NCI-H146 (cell line): ENCODE results near the gene KCNG1.
"Not testable (repeated sequence)": the region's sequence is repeated elsewhere in the genome, so short reads cannot be mapped to it uniquely, and the experiment has no call there.

Experiments used
- DNase-seq: peaks from one replicate; lab custom pipeline; 2025; lab: John Stamatoyannopoulos, UW

The KCNG1 gene, protein sequence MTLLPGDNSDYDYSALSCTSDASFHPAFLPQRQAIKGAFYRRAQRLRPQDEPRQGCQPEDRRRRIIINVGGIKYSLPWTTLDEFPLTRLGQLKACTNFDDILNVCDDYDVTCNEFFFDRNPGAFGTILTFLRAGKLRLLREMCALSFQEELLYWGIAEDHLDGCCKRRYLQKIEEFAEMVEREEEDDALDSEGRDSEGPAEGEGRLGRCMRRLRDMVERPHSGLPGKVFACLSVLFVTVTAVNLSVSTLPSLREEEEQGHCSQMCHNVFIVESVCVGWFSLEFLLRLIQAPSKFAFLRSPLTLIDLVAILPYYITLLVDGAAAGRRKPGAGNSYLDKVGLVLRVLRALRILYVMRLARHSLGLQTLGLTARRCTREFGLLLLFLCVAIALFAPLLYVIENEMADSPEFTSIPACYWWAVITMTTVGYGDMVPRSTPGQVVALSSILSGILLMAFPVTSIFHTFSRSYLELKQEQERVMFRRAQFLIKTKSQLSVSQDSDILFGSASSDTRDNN

GRCh38 chr20:51022803-51023616, at the start of gene KCNG1:
Gene KCNG1, minus strand, starts transcription at chr20:51023107. Its CDS starts 12,769 bp downstream, at chr20:51010338.
- DNase-seq = peak; percentile 8

GRCh38 chr20:51070621-51071020, 47.7 kb upstream of the KCNG1 start:
- no peak for DNase-seq

GRCh38 chr20:51067792-51068191, 44.9 kb upstream of the KCNG1 start:
- no peak for DNase-seq

DNA sequence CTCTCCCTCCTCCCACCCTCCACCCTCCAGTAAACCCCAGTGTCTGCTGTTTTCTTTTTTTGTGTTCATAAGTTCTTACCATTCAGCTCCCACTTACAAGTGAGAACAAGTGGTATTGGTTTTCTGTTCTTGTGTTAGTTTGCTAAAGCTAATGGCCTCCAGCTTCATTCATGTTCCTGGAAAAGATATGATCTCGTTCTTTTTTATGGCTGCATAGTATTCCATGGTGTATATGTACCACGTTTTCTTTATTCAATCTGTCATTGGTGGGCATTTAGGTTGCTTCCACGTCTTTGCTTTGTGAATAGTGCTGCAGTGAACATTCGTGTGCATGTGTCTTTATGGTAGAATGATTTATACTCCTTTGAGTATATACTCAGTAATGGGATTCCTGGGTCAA, 42.7 kb upstream of the KCNG1 start:
- DNase-seq = no peak

GRCh38 chr20:51064137-51064536, 41.2 kb upstream of the KCNG1 start:
- DNase-seq = no peak

GRCh38 chr20:51062065-51062464, 39.2 kb upstream of the KCNG1 start:
- DNase-seq = no peak

- DNase-seq = no peak
These were observed 38.6 kb upstream of the KCNG1 start for GRCh38 chr20:51061418-51062045.

- DNase-seq = no peak
These were observed 37.4 kb upstream of the KCNG1 start for GRCh38 chr20:51060301-51060700.

DNA sequence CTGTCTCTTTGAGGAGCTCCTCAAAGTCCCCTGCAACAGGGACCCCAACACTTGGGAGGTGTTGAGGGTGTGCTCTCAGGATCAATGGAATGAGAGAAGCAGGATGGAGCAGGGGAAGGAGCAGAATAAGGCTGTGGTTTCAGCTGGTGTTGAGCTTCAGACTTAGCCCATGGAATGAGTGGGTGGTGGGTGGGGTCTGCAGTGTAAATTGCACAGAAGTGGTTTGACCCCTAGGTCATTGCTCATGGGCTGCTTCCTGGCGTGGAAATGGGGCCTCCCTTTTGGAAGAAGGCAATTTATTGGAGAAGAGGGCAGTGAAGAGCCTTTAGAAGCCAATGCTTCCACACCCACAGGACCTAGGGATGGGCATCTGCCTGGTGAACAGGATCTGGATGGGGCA, 37.0 kb upstream of the KCNG1 start:
- no peak for DNase-seq

DNA sequence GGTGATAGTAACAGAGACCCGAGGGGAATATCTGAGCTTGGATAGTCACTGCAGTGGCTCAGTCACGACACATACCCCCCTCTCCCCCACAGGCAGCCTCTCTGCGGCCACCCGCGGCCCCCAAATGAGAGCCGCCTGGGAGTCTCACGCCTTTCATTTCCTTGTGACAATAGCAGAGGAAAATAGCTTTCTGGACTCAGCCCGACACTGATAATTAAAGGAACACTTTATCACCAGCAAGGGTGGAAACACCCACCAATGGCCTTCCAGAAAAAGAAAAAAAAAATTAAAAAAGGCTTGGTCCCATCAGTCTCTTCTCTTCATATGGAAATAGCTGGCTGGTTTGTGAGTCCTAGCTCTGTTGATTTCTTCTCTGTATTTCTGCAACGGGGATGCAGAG, 35.1 kb upstream of the KCNG1 start:
- DNase-seq = no peak

- DNase-seq = no peak
These were observed 31.3 kb upstream of the KCNG1 start for GRCh38 chr20:51054233-51054632.

- DNase-seq = no peak
These were observed 27.7 kb upstream of the KCNG1 start for GRCh38 chr20:51050531-51051075.

GRCh38 chr20:51046021-51046985, 23.4 kb upstream of the KCNG1 start:
- DNase-seq = no peak

GRCh38 chr20:51045492-51045891, 22.6 kb upstream of the KCNG1 start:
- DNase-seq = not testable (repeated sequence)

DNA sequence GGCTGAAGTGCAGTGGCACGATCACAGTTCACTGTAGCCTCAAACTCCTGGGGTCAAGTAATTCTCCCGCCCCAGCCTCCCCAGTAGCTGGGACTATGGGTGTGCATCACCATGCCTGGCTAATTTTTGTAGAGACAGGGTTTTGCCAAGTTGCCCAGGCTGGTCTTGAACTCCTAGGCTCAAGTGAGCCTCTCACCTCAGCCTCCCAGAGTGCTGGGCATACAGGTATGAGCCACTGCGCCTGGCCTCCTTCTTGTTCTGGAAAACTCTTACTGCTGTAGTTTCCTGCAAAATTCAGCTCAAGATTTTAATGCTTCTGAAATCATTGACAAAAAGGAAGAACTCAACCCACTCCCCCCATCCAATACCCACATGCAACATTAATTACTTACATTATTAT, 21.9 kb upstream of the KCNG1 start:
- DNase-seq = no peak

DNA sequence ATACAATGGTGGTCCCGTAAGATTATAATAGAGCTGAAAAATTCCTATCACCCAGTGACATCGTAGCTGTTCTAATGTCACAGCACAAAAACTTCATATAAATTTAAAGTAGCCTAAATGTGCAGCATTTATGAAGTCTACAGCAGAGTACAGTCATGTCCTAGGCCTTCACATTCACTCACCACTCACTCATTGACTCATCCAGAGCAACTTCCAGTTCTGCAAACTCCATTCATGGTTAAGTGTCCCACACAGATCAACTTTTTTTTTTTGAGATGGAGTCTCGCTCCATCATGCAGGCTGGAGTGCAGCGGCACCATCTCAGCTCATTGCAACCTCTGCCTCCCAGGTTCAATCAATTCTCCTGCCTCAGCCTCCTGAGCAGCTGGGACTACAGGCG, 20.9 kb upstream of the KCNG1 start:
- no peak for DNase-seq

DNA sequence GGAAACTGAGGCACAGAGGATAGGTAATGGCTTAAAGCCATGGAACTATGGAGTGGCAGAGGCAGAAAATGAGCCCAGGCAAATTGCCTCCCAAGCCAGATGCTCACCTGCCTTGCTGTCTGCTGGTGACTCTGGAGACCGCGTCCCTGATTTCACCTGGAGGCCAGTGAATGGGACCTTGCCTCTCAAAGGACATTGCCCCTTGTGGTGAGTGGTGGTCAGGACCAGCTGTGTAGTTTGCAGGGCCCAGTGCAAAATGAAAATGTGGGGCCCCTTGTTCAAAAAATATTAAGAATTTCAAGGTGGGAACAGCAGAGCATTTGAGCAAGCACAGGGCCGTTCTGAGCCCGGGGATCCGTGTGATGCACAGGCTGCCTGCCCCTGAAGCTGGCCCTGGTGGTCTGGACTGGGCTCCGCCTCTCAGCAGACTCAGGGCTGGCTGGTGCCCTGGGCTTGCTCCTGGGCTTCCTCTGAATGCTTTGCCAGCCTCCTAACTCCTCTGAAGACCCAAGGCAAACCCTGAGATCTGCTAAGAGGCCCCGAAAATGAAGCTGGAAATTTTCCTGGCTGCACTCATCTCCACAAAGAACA, 19.8 kb upstream of the KCNG1 start:
- DNase-seq = no peak

DNA sequence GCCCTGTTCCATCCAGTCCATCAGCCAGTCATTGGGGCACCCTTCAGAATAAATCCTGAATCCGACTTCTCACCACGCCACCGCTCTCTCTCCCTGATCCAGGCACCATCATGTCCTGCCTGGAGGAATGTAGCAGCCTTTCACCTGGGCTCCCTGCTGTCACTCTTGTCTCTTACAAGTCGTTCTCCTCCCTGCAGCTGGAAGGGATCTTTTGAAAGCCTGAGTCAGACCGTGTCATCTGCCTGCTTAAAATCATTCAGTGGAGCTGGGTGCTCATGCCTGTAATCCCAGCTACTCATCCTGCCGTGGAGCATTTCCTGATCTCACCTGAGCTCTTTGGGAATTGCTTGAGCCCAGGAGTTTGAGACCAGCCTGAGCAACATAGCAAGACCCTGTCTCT, 19.2 kb upstream of the KCNG1 start:
- no peak for DNase-seq

- DNase-seq = no peak
These were observed 14.7 kb upstream of the KCNG1 start for GRCh38 chr20:51037532-51038115.

- DNase-seq = no peak
These were observed 14.1 kb upstream of the KCNG1 start for GRCh38 chr20:51036827-51037531.
